Endothelial cell (in vitro differentiated cells): ENCODE measurements around the gene ARMC5. TPM values are rescaled to one million over a fixed set of nuclear protein-coding genes. Genes with fewer than 3 reads are reported as not detected.
A peak's percentile ranks its signal among the peaks of the same experiment; 100 is the strongest.
"Not testable (repeated sequence)": the region's sequence is repeated elsewhere in the genome, so short reads cannot be mapped to it uniquely, and the experiment has no call there.

ENCODE experiments used
- DNase-seq: peaks from one replicate; pipeline ENCODE4 v3.0.0; 2021; ENCODE audit warnings: low spot score
- H3K27ac Mint-ChIP-seq: one replicate; pipeline ENCODE4 v1.8.0; 2021; ENCODE audit warnings: mixed read lengths, inconsistent platforms; ENCODE audit not compliant: unreplicated experiment
- H3K27me3 Mint-ChIP-seq: one replicate; pipeline ENCODE4 v1.8.0; 2021; ENCODE audit warnings: mild to moderate bottlenecking, moderate library complexity, mixed read lengths, inconsistent platforms; ENCODE audit not compliant: unreplicated experiment
- H3K36me3 Mint-ChIP-seq: one replicate; pipeline ENCODE4 v1.8.0; 2021; ENCODE audit warnings: mild to moderate bottlenecking, low read depth, mixed read lengths, inconsistent platforms; ENCODE audit not compliant: unreplicated experiment
- H3K4me1 Mint-ChIP-seq: one replicate; pipeline ENCODE4 v1.8.0; 2021; ENCODE audit warnings: mild to moderate bottlenecking, mixed read lengths, inconsistent platforms; ENCODE audit not compliant: unreplicated experiment
- H3K4me3 Mint-ChIP-seq: one replicate; pipeline ENCODE4 v1.8.0; 2021; ENCODE audit warnings: mild to moderate bottlenecking, mixed read lengths, inconsistent platforms; ENCODE audit not compliant: unreplicated experiment
- H3K9me3 Mint-ChIP-seq: one replicate; pipeline ENCODE4 v1.8.0; 2021; ENCODE audit warnings: mixed read lengths, inconsistent platforms; ENCODE audit not compliant: unreplicated experiment
- CTCF ChIP-seq: fragments of 200-600 bp; sonication (generic); IDR thresholded peaks from one replicate; pipeline ENCODE4 v1.5.0; 2021; ENCODE audit warnings: antibody characterized with exemption; ENCODE audit not compliant: unreplicated experiment
- total RNA-seq: library from RNA; stranded (reverse); fragmentation: NEBNext Ultra II Directional; extraction: Animal tissue kit (Norgen Biotek cat#: 25700); gene quantifications from one replicate; pipeline ENCODE4 v1.2.1, GENCODE V29; 2021; ENCODE audit not compliant: unreplicated experiment

Gene ARMC5
- total RNA-seq, 1 donor from 2014 or later = 15.9 TPM

- no peak for TF ChIP-seq CTCF
- H3K4me3 Mint-ChIP-seq = peak overlapping the region; percentile 12
- H3K4me1 Mint-ChIP-seq = no peaks in the 10 kb centered on the region
- H3K27me3 Mint-ChIP-seq = peaks cover 19% of the 10 kb centered on the region
- H3K27ac Mint-ChIP-seq = no peak overlapping the region
- no peak for DNase-seq
- H3K36me3 Mint-ChIP-seq = peaks cover 6% of the 10 kb centered on the region
- no peaks in the 10 kb centered on the region for H3K9me3 Mint-ChIP-seq
These were observed 45.9 kb upstream of the ARMC5 start for GRCh38 chr16:31413381-31413780.

GRCh38 chr16:31413943-31414342, 45.4 kb upstream of the ARMC5 start:
- DNase-seq = no peak
- no peak overlapping the region for H3K27ac Mint-ChIP-seq
- no peaks in the 10 kb centered on the region for H3K4me1 Mint-ChIP-seq
- H3K36me3 Mint-ChIP-seq = peaks cover 6% of the 10 kb centered on the region
- H3K9me3 Mint-ChIP-seq = no peaks in the 10 kb centered on the region
- TF ChIP-seq CTCF = no peak
- peaks cover 19% of the 10 kb centered on the region for H3K27me3 Mint-ChIP-seq
- H3K4me3 Mint-ChIP-seq = peak overlapping the region; percentile 5

- H3K27ac Mint-ChIP-seq = no peak overlapping the region
- H3K36me3 Mint-ChIP-seq = peaks cover 6% of the 10 kb centered on the region
- peaks cover 14% of the 10 kb centered on the region for H3K27me3 Mint-ChIP-seq
- H3K4me1 Mint-ChIP-seq = no peaks in the 10 kb centered on the region
- no peaks in the 10 kb centered on the region for H3K9me3 Mint-ChIP-seq
- no peak overlapping the region for H3K4me3 Mint-ChIP-seq
- no peak for DNase-seq
- TF ChIP-seq CTCF = no peak
These were observed 44.6 kb upstream of the ARMC5 start for GRCh38 chr16:31414706-31415105.

- Mint-ChIP-seq H3K4me1 (peaks cover 3% of the 10 kb centered on the region), H3K36me3 (peaks cover 6% of the 10 kb centered on the region), H3K4me3 (no peak overlapping the region), H3K27me3 (peaks cover 14% of the 10 kb centered on the region), H3K27ac (no peak overlapping the region), H3K9me3 (no peaks in the 10 kb centered on the region)
- no peak for DNase-seq
- no peak for TF ChIP-seq CTCF
These were observed 42.9 kb upstream of the ARMC5 start for GRCh38 chr16:31416371-31416770.

- H3K9me3 Mint-ChIP-seq, H3K36me3 Mint-ChIP-seq, H3K4me3 Mint-ChIP-seq, DNase-seq, H3K27ac Mint-ChIP-seq, H3K4me1 Mint-ChIP-seq: not testable (repeated sequence)
- H3K27me3 Mint-ChIP-seq = peaks cover 14% of the 10 kb centered on the region
These were observed 42.3 kb upstream of the ARMC5 start for GRCh38 chr16:31417036-31417435.

- no peaks in the 10 kb centered on the region for H3K9me3 Mint-ChIP-seq
- no peak for DNase-seq
- TF ChIP-seq CTCF = no peak
- no peak overlapping the region for H3K4me3 Mint-ChIP-seq
- H3K27ac Mint-ChIP-seq = no peak overlapping the region
- H3K36me3 Mint-ChIP-seq = peaks cover 6% of the 10 kb centered on the region
- peaks cover 3% of the 10 kb centered on the region for H3K4me1 Mint-ChIP-seq
- peaks cover 14% of the 10 kb centered on the region for H3K27me3 Mint-ChIP-seq
These were observed 41.4 kb upstream of the ARMC5 start for GRCh38 chr16:31417916-31418315.
